ENCODE measurements around the gene EML5. TPM values are rescaled to one million over a fixed set of nuclear protein-coding genes. Genes with fewer than 3 reads are reported as not detected.

EML5 gene
- total and polyA plus RNA-seq, 2 of the 13 experiments (the other 11 are each of a cell fraction or from before 2014, with no cell fraction given) = 0.11 TPM; not detected in 1

DNA sequence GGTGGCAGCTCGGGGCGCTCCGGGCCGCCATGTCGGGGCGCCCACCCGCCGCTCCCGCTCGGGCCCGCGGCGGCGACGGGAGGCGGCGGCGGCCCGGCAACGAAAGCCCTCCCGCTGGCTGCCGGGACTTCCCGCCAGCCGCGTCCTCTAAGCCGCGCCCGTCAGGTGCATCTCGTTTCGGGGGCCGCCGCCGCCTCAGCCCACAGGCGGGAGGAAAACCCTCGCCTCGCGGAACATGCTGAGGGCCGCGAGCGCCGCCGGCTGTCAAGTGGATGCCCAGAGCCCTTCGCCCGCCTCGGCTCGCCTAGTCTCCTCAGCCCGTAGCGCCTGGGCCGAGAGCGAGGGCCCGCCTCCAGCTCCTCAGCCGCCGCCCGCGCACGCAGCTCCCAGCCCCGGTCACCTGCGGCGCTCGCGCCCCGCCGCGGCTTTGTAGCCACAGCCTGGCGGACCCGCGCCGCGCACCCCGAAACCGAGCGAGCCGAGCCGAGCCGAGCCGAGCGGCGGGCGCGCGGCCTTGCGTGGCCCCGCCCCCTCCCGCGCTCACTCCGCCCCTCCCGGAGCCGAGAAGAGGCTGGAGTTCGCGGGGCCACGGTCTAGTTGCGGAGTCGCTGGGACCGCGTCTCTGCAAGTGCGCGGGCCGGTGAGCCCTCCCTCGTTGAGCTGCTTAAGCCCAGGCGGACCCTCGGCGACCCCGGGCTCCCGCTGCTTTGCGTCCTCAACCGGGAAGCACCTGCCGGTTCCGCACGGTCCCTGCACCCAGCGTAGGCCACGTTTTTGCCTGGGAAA is at the start of gene EML5 (continued):
- TF ChIP-seq, protein P1, sequence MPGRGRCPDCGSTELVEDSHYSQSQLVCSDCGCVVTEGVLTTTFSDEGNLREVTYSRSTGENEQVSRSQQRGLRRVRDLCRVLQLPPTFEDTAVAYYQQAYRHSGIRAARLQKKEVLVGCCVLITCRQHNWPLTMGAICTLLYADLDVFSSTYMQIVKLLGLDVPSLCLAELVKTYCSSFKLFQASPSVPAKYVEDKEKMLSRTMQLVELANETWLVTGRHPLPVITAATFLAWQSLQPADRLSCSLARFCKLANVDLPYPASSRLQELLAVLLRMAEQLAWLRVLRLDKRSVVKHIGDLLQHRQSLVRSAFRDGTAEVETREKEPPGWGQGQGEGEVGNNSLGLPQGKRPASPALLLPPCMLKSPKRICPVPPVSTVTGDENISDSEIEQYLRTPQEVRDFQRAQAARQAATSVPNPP (CRISPR knock-in tag; IDR thresholded peaks at IDR 0.05) = peak; percentile 41; the same call in 1 of the 2 replicates
- TF ChIP-seq EP300 (IDR thresholded peaks at IDR 0.05; ENCODE audit: low read depth in 2 of 2, low read length in 2 of 2) = no peak
- TF ChIP-seq EP300 (CRISPR knock-in tag; IDR thresholded peaks at IDR 0.05; ENCODE audit: borderline replicate concordance) = no peak
- TF ChIP-seq MIER3 (CRISPR knock-in tag; IDR thresholded peaks at IDR 0.05; ENCODE audit: borderline replicate concordance) = no peak
- no peak for TF ChIP-seq NCOA1 (CRISPR knock-in tag; IDR thresholded peaks at IDR 0.05)
- no peak for TF ChIP-seq PITX1 (CRISPR knock-in tag; IDR thresholded peaks at IDR 0.05)
- TF ChIP-seq SIX1 (CRISPR knock-in tag; IDR thresholded peaks at IDR 0.05; ENCODE audit: borderline replicate concordance) = no peak
- no peak for TF ChIP-seq ZNF768 (CRISPR knock-in tag; IDR thresholded peaks at IDR 0.05)
- TF ChIP-seq ZNF160 (CRISPR knock-in tag; IDR thresholded peaks at IDR 0.05) = no peak
- TF ChIP-seq, protein P2, sequence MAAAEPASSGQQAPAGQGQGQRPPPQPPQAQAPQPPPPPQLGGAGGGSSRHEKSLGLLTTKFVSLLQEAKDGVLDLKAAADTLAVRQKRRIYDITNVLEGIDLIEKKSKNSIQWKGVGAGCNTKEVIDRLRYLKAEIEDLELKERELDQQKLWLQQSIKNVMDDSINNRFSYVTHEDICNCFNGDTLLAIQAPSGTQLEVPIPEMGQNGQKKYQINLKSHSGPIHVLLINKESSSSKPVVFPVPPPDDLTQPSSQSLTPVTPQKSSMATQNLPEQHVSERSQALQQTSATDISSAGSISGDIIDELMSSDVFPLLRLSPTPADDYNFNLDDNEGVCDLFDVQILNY (CRISPR knock-in tag; conservative IDR thresholded peaks at IDR 0.05) = peak; percentile 55; the same call in 1 of the 2 replicates
- no peak for TF ChIP-seq MTA1 (CRISPR knock-in tag; IDR thresholded peaks at IDR 0.05; ENCODE audit: borderline replicate concordance)
- TF ChIP-seq ZFP62 (CRISPR knock-in tag; IDR thresholded peaks at IDR 0.05) = no peak
- TF ChIP-seq, protein P3, sequence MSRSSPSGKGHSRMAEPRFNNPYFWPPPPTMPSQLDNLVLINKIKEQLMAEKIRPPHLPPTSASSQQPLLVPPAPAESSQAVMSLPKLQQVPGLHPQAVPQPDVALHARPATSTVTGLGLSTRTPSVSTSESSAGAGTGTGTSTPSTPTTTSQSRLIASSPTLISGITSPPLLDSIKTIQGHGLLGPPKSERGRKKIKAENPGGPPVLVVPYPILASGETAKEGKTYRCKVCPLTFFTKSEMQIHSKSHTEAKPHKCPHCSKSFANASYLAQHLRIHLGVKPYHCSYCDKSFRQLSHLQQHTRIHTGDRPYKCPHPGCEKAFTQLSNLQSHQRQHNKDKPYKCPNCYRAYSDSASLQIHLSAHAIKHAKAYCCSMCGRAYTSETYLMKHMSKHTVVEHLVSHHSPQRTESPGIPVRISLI (CRISPR knock-in tag; IDR thresholded peaks at IDR 0.05; ENCODE audit: borderline replicate concordance) = no peak
- no peak for TF ChIP-seq CEBPG (CRISPR knock-in tag; IDR thresholded peaks at IDR 0.05)
- 0 out of 2 replicates have a peak, but pooled peaks have one; percentile 48 for TF ChIP-seq ZNF383 (CRISPR knock-in tag; IDR thresholded peaks at IDR 0.05; ENCODE audit: borderline replicate concordance)
- TF ChIP-seq TBL1XR1 (IDR thresholded peaks at IDR 0.05; ENCODE audit: borderline replicate concordance, low read length, partially characterized antibody) = no peak
- TF ChIP-seq GFI1 (CRISPR knock-in tag; IDR thresholded peaks at IDR 0.05; ENCODE audit: borderline replicate concordance) = no peak; the same call in 1 of the 2 replicates
- TF ChIP-seq, protein P4, sequence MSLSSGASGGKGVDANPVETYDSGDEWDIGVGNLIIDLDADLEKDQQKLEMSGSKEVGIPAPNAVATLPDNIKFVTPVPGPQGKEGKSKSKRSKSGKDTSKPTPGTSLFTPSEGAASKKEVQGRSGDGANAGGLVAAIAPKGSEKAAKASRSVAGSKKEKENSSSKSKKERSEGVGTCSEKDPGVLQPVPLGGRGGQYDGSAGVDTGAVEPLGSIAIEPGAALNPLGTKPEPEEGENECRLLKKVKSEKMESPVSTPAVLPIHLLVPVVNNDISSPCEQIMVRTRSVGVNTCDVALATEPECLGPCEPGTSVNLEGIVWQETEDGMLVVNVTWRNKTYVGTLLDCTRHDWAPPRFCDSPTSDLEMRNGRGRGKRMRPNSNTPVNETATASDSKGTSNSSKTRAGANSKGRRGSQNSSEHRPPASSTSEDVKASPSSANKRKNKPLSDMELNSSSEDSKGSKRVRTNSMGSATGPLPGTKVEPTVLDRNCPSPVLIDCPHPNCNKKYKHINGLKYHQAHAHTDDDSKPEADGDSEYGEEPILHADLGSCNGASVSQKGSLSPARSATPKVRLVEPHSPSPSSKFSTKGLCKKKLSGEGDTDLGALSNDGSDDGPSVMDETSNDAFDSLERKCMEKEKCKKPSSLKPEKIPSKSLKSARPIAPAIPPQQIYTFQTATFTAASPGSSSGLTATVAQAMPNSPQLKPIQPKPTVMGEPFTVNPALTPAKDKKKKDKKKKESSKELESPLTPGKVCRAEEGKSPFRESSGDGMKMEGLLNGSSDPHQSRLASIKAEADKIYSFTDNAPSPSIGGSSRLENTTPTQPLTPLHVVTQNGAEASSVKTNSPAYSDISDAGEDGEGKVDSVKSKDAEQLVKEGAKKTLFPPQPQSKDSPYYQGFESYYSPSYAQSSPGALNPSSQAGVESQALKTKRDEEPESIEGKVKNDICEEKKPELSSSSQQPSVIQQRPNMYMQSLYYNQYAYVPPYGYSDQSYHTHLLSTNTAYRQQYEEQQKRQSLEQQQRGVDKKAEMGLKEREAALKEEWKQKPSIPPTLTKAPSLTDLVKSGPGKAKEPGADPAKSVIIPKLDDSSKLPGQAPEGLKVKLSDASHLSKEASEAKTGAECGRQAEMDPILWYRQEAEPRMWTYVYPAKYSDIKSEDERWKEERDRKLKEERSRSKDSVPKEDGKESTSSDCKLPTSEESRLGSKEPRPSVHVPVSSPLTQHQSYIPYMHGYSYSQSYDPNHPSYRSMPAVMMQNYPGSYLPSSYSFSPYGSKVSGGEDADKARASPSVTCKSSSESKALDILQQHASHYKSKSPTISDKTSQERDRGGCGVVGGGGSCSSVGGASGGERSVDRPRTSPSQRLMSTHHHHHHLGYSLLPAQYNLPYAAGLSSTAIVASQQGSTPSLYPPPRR (CRISPR knock-in tag; IDR thresholded peaks at IDR 0.05; ENCODE audit: borderline replicate concordance) = no peak
- TF ChIP-seq ZMYM2 (CRISPR knock-in tag; IDR thresholded peaks at IDR 0.05) = no peak
- TF ChIP-seq ZNF350 (CRISPR knock-in tag; IDR thresholded peaks at IDR 0.05; ENCODE audit: borderline replicate concordance, low read depth) = no peak
- TF ChIP-seq NR1H2 (CRISPR knock-in tag; IDR thresholded peaks at IDR 0.05; ENCODE audit: borderline replicate concordance, low read depth) = no peak
